ENCODE measurements around the gene THSD7A.

DNA sequence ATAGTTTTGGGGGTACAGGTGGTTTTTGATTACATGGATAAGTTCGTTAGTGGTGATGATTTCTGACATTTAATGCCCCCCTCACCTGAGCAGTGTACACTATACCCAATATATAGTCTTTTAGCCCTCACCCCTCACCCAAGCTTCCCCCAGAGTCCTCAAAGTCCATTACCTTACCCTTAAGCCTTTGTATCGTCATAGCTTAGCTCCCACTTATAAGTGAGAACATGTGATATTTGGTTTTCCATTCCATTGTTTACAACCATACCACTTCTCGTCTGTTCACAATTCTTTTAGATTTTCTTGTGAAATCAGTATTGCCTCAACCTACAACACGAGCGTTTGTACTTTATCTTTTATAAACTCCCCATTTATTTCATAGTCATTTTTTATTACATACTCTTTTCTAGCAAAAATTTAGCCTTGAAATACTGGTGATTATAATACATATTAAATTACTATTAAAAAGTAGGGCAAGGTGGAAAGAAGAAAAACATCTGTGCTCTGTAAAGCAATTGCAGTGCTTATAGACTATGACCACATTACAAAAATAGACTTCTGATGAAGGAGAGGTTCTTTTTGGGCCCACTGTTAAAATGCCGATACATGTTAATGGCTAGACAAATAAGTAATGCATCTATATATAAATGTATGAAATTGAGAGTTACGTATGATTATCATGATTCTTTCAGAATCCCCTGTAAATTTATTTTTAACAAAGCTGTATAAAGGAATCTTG, 164.8 kb downstream of the THSD7A start:
- TF ChIP-seq, protein P1, sequence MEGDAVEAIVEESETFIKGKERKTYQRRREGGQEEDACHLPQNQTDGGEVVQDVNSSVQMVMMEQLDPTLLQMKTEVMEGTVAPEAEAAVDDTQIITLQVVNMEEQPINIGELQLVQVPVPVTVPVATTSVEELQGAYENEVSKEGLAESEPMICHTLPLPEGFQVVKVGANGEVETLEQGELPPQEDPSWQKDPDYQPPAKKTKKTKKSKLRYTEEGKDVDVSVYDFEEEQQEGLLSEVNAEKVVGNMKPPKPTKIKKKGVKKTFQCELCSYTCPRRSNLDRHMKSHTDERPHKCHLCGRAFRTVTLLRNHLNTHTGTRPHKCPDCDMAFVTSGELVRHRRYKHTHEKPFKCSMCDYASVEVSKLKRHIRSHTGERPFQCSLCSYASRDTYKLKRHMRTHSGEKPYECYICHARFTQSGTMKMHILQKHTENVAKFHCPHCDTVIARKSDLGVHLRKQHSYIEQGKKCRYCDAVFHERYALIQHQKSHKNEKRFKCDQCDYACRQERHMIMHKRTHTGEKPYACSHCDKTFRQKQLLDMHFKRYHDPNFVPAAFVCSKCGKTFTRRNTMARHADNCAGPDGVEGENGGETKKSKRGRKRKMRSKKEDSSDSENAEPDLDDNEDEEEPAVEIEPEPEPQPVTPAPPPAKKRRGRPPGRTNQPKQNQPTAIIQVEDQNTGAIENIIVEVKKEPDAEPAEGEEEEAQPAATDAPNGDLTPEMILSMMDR (IDR thresholded peaks at IDR 0.05) = no peak
- no peak for TF ChIP-seq POLR2A (IDR thresholded peaks at IDR 0.05)

Data from heart left ventricle (tissue), 13 donors.